Liver (tissue), 9 donors: ENCODE measurements around the gene UBR1. TPM values are rescaled to one million over a fixed set of nuclear protein-coding genes. Genes with fewer than 3 reads are reported as not detected.
"Not testable (repeated sequence)": the region's sequence is repeated elsewhere in the genome, so short reads cannot be mapped to it uniquely, and the experiment has no call there.

Experiments
- DNase-seq: peaks from one replicate; pipeline ENCODE4 v3.0.0-alpha.2; 2017; ENCODE audit warnings: low spot score
- H3K27ac ChIP-seq, 2 donors: one replicate each; pipeline ENCODE4 v1.7.0; 2013; ENCODE audit warnings: inconsistent platforms in 2 of 2, low read length in 2 of 2, control low read depth in 1 of 2, low read depth in 1 of 2, mild to moderate bottlenecking in 1 of 2
- H3K27me3 ChIP-seq, 4 donors: one replicate each; pipeline versions ENCODE4 v1.6.1 to v1.7.0; 2013; ENCODE audit warnings: low read length in 3 of 4, inconsistent platforms in 1 of 4, mild to moderate bottlenecking in 1 of 4, moderate library complexity in 1 of 4; ENCODE audit not compliant: control insufficient read depth in 4 of 4, insufficient read depth in 4 of 4
- H3K36me3 ChIP-seq, 4 donors: one replicate each; pipeline versions ENCODE4 v1.6.1 to v1.7.0; 2013; ENCODE audit warnings: low read length in 3 of 4, mild to moderate bottlenecking in 3 of 4, low read depth in 1 of 4, moderate library complexity in 1 of 4; ENCODE audit not compliant: control insufficient read depth in 4 of 4, insufficient read depth in 3 of 4
- H3K4me1 ChIP-seq, 4 donors: one replicate each; pipeline versions ENCODE4 v1.6.1 to v1.7.0; 2013; ENCODE audit warnings: low read length in 3 of 4, mild to moderate bottlenecking in 3 of 4, moderate library complexity in 1 of 4; ENCODE audit not compliant: control insufficient read depth in 4 of 4, insufficient read depth in 4 of 4
- H3K4me3 ChIP-seq, 3 donors: one replicate each; pipeline versions ENCODE4 v1.6.1 to v1.7.0; 2013; ENCODE audit warnings: low read length in 3 of 3, control low read depth in 1 of 3, low read depth in 1 of 3, mild to moderate bottlenecking in 1 of 3
- H3K9ac ChIP-seq, 2 donors: one replicate each; pipeline ENCODE4 v1.7.0; 2013; ENCODE audit warnings: low read length in 2 of 2, mild to moderate bottlenecking in 2 of 2, moderate library complexity in 2 of 2, control low read depth in 1 of 2, low read depth in 1 of 2
- H3K9me3 ChIP-seq, 4 donors: one replicate each; pipeline versions ENCODE4 v1.6.1 to v1.7.0; 2013; ENCODE audit warnings: low read length in 3 of 4; ENCODE audit not compliant: control insufficient read depth in 4 of 4
- EGR1 ChIP-seq, 2 donors: IDR thresholded peaks; 2 replicates each; pipeline ENCODE4 v1.6.1; 2016 to 2018; ENCODE audit warnings: antibody characterized with exemption in 2 of 2, low read depth in 2 of 2
- FOXA1 ChIP-seq: IDR thresholded peaks from 2 replicates; pipeline ENCODE4 v1.6.1; 2016; ENCODE audit warnings: antibody characterized with exemption
- FOXA2 ChIP-seq: IDR thresholded peaks from 2 replicates; pipeline ENCODE4 v1.6.1; 2016; ENCODE audit warnings: antibody characterized with exemption
- GABPA ChIP-seq, 2 donors: IDR thresholded peaks in 1 of 2; conservative IDR thresholded peaks in 1 of 2; 2 replicates each; pipeline ENCODE4 v1.6.1; 2016; ENCODE audit warnings: antibody characterized with exemption in 2 of 2, mild to moderate bottlenecking in 1 of 2, moderate library complexity in 1 of 2
- HNF4A ChIP-seq, 2 donors: conservative IDR thresholded peaks; 2 replicates each; pipeline ENCODE4 v1.6.1; 2016; ENCODE audit warnings: antibody characterized with exemption in 2 of 2, mild to moderate bottlenecking in 2 of 2
- HNF4G ChIP-seq: IDR thresholded peaks from 2 replicates; pipeline ENCODE4 v1.6.1; 2016; ENCODE audit warnings: antibody characterized with exemption
- JUND ChIP-seq, 2 donors: IDR thresholded peaks; 2 replicates each; pipeline ENCODE4 v1.6.1; 2016; ENCODE audit warnings: antibody characterized with exemption in 2 of 2
- NR2F2 ChIP-seq: IDR thresholded peaks from 2 replicates; pipeline ENCODE4 v1.6.1; 2016; ENCODE audit warnings: antibody characterized with exemption
- RAD21 ChIP-seq, 2 donors: IDR thresholded peaks; 2 replicates each; pipeline ENCODE4 v1.6.1; 2016; ENCODE audit warnings: antibody characterized with exemption in 2 of 2, mild to moderate bottlenecking in 2 of 2
- RXRA ChIP-seq, 2 donors: IDR thresholded peaks; 2 replicates each; pipeline ENCODE4 v1.6.1; 2017 to 2018; ENCODE audit warnings: antibody characterized with exemption in 2 of 2, mild to moderate bottlenecking in 1 of 2
- SP1 ChIP-seq: IDR thresholded peaks from 2 replicates; pipeline ENCODE4 v1.6.1; 2018; ENCODE audit warnings: antibody characterized with exemption, mild to moderate bottlenecking
- TAF1 ChIP-seq: conservative IDR thresholded peaks from 2 replicates; pipeline ENCODE4 v1.6.1; 2016; ENCODE audit warnings: antibody characterized with exemption, mild to moderate bottlenecking
- YY1 ChIP-seq: IDR thresholded peaks from 2 replicates; pipeline ENCODE4 v1.6.1; 2016; ENCODE audit warnings: antibody characterized with exemption, mild to moderate bottlenecking
- WGBS: extraction: QIAGEN DNeasy Blood & Tissue Kit; methylation state at CpG from one replicate; pipeline ENCODE4 v1.1.7; 2013; 5-methylcytosine and 5-hydroxymethylcytosine counted together
- polyA plus RNA-seq, 2 donors: library from polyadenylated mRNA; stranded (reverse) in 1 of 2; unstranded in 1 of 2; fragments of 200-250 nt in 1 of 2; fragments of >200 nt in 1 of 2; fragmentation: Nextera tagmentation in 1 of 2; extraction: Ambion mirVana in 1 of 2; gene quantifications; one replicate each; pipeline versions ENCODE4 v1.2.1 to v1.2.3, GENCODE V29; 2013 to 2015
- total RNA-seq, 2 donors: library from RNA; depleted of rRNA; stranded (reverse); fragments of >200 nt; gene quantifications; one replicate each; pipeline ENCODE4 v1.2.3, GENCODE V29; 2014
- TF ChIP-seq, protein P1 (sequence below): IDR thresholded peaks from 2 replicates; pipeline ENCODE4 v1.6.1; 2016; ENCODE audit warnings: antibody characterized with exemption, mild to moderate bottlenecking
- TF ChIP-seq, protein P2 (sequence below): fragments of 150-350 bp; IDR thresholded peaks from 2 replicates; pipeline ENCODE4 v1.5.1; 2017; ENCODE audit warnings: improper control_type of control experiment, low read depth, low read length; ENCODE audit not compliant: missing input control
- TF ChIP-seq, protein P3 (sequence below): IDR thresholded peaks from 2 replicates; pipeline ENCODE4 v1.6.1; 2016; ENCODE audit warnings: antibody characterized with exemption
- TF ChIP-seq, protein P4 (sequence below): IDR thresholded peaks from 2 replicates; pipeline ENCODE4 v1.6.1; 2016; ENCODE audit warnings: antibody characterized with exemption
- donor health status: healthy.
- donor health status: healthy.
- donor health status: healthy.
- donor health status: healthy.
- donor health status: healthy.

UBR1 gene
- total and polyA plus RNA-seq, 4 donors, result 3.7 to 25.3 (median 10.9) TPM

DNA sequence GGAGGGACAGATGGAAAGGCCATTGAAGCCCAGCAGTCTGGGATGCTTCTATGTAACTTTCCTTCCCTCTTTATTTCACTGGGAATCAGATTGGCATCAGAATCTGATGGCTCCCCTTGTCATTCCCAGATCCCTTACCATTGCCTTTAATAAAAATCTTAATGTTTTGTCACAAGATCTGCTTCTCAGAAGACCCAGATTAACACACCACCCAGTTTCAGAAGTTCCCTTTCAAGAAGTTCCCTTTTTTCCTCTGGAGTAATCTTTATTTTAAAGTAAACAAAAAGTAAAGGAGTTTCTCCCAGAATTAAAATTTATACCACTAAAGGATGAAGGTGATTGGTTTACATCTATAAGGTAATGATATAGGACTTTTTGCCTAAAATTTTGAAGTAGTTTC is 76.4 kb downstream of the UBR1 start:
- H3K4me3 ChIP-seq, result no peak overlapping the region
- no peak overlapping the region for H3K27ac ChIP-seq
- H3K36me3 ChIP-seq, result peaks cover 6 to 24% (median 18%) of the 10 kb centered on the region in 4 donors

DNA sequence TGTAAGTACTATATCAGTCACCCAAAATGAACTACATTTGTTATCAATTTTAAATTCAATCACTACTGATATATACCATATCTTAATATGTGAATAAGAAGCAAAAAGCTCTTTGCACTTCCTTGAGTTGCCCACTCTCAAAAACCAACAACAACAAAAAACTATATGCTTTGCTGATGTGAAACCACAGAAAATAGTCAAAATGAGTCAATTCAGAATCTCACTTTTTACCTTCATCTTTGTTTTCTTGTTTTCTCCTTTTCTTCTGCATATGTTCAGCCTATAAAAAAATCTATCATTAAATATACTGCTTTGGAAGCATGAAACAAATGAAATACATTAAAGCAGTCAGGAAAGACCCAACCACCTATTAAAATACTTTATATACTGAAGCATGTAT is 80.7 kb downstream of the UBR1 start:
- TF ChIP-seq, protein P1, sequence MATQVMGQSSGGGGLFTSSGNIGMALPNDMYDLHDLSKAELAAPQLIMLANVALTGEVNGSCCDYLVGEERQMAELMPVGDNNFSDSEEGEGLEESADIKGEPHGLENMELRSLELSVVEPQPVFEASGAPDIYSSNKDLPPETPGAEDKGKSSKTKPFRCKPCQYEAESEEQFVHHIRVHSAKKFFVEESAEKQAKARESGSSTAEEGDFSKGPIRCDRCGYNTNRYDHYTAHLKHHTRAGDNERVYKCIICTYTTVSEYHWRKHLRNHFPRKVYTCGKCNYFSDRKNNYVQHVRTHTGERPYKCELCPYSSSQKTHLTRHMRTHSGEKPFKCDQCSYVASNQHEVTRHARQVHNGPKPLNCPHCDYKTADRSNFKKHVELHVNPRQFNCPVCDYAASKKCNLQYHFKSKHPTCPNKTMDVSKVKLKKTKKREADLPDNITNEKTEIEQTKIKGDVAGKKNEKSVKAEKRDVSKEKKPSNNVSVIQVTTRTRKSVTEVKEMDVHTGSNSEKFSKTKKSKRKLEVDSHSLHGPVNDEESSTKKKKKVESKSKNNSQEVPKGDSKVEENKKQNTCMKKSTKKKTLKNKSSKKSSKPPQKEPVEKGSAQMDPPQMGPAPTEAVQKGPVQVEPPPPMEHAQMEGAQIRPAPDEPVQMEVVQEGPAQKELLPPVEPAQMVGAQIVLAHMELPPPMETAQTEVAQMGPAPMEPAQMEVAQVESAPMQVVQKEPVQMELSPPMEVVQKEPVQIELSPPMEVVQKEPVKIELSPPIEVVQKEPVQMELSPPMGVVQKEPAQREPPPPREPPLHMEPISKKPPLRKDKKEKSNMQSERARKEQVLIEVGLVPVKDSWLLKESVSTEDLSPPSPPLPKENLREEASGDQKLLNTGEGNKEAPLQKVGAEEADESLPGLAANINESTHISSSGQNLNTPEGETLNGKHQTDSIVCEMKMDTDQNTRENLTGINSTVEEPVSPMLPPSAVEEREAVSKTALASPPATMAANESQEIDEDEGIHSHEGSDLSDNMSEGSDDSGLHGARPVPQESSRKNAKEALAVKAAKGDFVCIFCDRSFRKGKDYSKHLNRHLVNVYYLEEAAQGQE, result no peak
- TF ChIP-seq, protein P2, sequence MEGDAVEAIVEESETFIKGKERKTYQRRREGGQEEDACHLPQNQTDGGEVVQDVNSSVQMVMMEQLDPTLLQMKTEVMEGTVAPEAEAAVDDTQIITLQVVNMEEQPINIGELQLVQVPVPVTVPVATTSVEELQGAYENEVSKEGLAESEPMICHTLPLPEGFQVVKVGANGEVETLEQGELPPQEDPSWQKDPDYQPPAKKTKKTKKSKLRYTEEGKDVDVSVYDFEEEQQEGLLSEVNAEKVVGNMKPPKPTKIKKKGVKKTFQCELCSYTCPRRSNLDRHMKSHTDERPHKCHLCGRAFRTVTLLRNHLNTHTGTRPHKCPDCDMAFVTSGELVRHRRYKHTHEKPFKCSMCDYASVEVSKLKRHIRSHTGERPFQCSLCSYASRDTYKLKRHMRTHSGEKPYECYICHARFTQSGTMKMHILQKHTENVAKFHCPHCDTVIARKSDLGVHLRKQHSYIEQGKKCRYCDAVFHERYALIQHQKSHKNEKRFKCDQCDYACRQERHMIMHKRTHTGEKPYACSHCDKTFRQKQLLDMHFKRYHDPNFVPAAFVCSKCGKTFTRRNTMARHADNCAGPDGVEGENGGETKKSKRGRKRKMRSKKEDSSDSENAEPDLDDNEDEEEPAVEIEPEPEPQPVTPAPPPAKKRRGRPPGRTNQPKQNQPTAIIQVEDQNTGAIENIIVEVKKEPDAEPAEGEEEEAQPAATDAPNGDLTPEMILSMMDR, result no peak
- TF ChIP-seq RAD21 (IDR thresholded peaks at IDR 0.05) (no peak), NR2F2 (no peak), TAF1 (no peak), RXRA (IDR thresholded peaks at IDR 0.05) (no peak), YY1 (no peak), JUND (IDR thresholded peaks at IDR 0.05) (no peak), HNF4A (conservative IDR thresholded peaks at IDR 0.05) (no peak), GABPA (IDR thresholded peaks at IDR 0.05 in 1 of 2, conservative IDR thresholded peaks at IDR 0.05 in 1 of 2) (no peak), HNF4G (no peak), FOXA2 (no peak), FOXA1 (no peak), EGR1 (IDR thresholded peaks at IDR 0.05; ENCODE audit: low read depth in 2 of 2) (no peak), SP1 (no peak)
- TF ChIP-seq, protein P3, sequence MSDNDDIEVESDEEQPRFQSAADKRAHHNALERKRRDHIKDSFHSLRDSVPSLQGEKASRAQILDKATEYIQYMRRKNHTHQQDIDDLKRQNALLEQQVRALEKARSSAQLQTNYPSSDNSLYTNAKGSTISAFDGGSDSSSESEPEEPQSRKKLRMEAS, result no peak
- TF ChIP-seq, protein P4, sequence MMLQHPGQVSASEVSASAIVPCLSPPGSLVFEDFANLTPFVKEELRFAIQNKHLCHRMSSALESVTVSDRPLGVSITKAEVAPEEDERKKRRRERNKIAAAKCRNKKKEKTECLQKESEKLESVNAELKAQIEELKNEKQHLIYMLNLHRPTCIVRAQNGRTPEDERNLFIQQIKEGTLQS, result no peak
- no peaks in the 10 kb centered on the region for H3K27me3 ChIP-seq
- H3K9ac ChIP-seq, result no peak overlapping the region
- H3K4me1 ChIP-seq, result no peaks in the 10 kb centered on the region
- H3K4me3 ChIP-seq, result no peak overlapping the region
- no peak for DNase-seq
- no peak overlapping the region for H3K27ac ChIP-seq
- H3K9me3 ChIP-seq, result no peaks in the 10 kb centered on the region
- peaks cover 7 to 38% (median 30%) of the 10 kb centered on the region in 4 donors for H3K36me3 ChIP-seq

More for the DNA sequence above, 76.4 kb downstream of the UBR1 start:
- no peak for DNase-seq
- no peak overlapping the region for H3K9ac ChIP-seq
- TF ChIP-seq, protein P1, result no peak
- TF ChIP-seq TAF1 (no peak), GABPA (IDR thresholded peaks at IDR 0.05 in 1 of 2, conservative IDR thresholded peaks at IDR 0.05 in 1 of 2) (no peak), NR2F2 (no peak), YY1 (no peak), JUND (IDR thresholded peaks at IDR 0.05) (no peak), EGR1 (IDR thresholded peaks at IDR 0.05; ENCODE audit: low read depth in 2 of 2) (no peak), HNF4A (conservative IDR thresholded peaks at IDR 0.05) (no peak), HNF4G (no peak), SP1 (no peak)
- TF ChIP-seq, protein P3, result no peak
- H3K4me1 ChIP-seq, result no peaks in the 10 kb centered on the region
- no peaks in the 10 kb centered on the region for H3K27me3 ChIP-seq
- no peaks in the 10 kb centered on the region for H3K9me3 ChIP-seq

DNA sequence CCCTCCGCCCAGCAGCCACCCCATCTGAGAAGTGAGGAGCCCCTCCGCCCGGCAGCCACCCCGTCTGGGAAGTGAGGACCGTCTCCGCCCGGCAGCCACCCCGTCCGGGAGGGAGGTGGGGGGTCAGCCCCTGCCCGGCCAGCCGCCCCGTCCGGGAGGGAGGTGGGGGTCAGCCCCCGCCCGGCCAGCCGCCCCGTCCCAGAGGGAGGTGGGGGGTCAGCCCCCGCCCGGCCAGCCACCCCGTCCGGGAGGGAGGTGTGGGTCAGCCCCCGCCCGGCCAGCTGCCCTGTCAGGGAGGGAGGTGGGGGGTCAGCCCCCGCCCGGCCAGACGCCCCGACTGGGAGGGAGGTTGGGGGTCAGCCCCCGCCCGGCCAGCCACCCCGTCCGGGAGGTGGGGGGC is 91.2 kb downstream of the UBR1 start:
- peaks cover 0 to 18% (median 6%) of the 10 kb centered on the region in 4 donors for H3K36me3 ChIP-seq
- H3K4me1 ChIP-seq, H3K9me3 ChIP-seq, DNase-seq, H3K4me3 ChIP-seq, H3K27ac ChIP-seq, H3K9ac ChIP-seq, H3K27me3 ChIP-seq: not testable (repeated sequence)
- whole genome bisulfite sequencing, result 97% methylated on average over 31 of the region's 31 CpGs
